ENCODE data around the gene DOK5. TPM values are rescaled to one million over a fixed set of nuclear protein-coding genes. Genes with fewer than 3 reads are reported as not detected.

Gene DOK5
- total RNA-seq, 2 donors from 2014 or later = 4.6 to 6.7 TPM

- Histone ChIP-seq H3K9me3 (ENCODE audit: control insufficient read depth, low read length) (no peaks in the 10 kb centered on the region), H3K9ac (ENCODE audit: extremely low read depth, low read length, poor library complexity, severe bottlenecking) (no peak overlapping the region), H3K27ac (ENCODE audit: low read depth, low read length) (no peak overlapping the region), H3K4me1 (ENCODE audit: control insufficient read depth, insufficient read depth, low read length) (no peaks in the 10 kb centered on the region), H3K4me3 (ENCODE audit: low read length) (no peak overlapping the region), H3K36me3 (ENCODE audit: control insufficient read depth, insufficient read depth, low read length) (no peaks in the 10 kb centered on the region), H3K27me3 (ENCODE audit: control insufficient read depth, insufficient read depth, low read length, poor library complexity, severe bottlenecking) (no peaks in the 10 kb centered on the region)
- Mint-ChIP-seq H3K36me3 (ENCODE audit: low read depth) (no peaks in the 10 kb centered on the region), H3K9me3 (no peaks in the 10 kb centered on the region), H3K27ac (no peak overlapping the region), H3K4me3 (no peak overlapping the region), H3K27me3 (ENCODE audit: insufficient read depth) (no peaks in the 10 kb centered on the region), H3K4me1 (no peaks in the 10 kb centered on the region)
- WGBS, 2 experiments (ENCODE audit: insufficient coverage in 1 of 2, insufficient read length in 1 of 2) = 82 to 90% methylated on average over 2 to 3 of the region's 5 CpGs
- no peak for TF ChIP-seq CTCF (conservative IDR thresholded peaks at IDR 0.05)
- DNase-seq = no peak
Observed at GRCh38 chr20:54566031-54566688, 90.8 kb downstream of the DOK5 start.

DNA sequence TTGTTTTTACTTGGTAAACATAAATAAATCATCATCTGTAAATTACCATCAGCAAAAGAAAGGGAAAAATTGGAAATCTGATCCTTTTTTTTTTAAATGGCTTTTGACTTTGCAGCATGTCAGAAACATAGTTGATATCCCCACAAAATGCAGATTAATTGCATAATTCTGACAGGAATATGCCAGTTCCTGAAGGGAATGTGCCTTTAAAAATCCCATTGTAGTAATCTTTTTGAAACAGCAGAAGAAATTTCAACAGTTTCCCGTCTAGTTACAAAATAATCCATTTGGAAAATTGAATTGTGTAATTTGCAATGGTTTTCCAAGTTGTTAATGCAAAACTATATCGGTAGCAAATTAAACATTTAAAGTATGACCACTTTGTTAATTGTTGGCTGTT is 95.2 kb downstream of the DOK5 start:
- H3K4me1 Mint-ChIP-seq = no peaks in the 10 kb centered on the region
- H3K4me1 ChIP-seq (ENCODE audit: control insufficient read depth, insufficient read depth, low read length) = no peaks in the 10 kb centered on the region
- no peak overlapping the region for H3K4me3 Mint-ChIP-seq
- no peak overlapping the region for H3K27ac Mint-ChIP-seq
- H3K9ac ChIP-seq (ENCODE audit: extremely low read depth, low read length, poor library complexity, severe bottlenecking) = no peak overlapping the region
- DNase-seq = no peak
- TF ChIP-seq CTCF (conservative IDR thresholded peaks at IDR 0.05) = no peak
- 88% methylated on average over 2 of the region's 2 CpGs; no CpG with 5 or more reads in 1 of the 2 experiments for WGBS, 2 experiments (ENCODE audit: insufficient coverage in 1 of 2, insufficient read length in 1 of 2)
- no peaks in the 10 kb centered on the region for H3K36me3 ChIP-seq (ENCODE audit: control insufficient read depth, insufficient read depth, low read length)
- no peaks in the 10 kb centered on the region for H3K27me3 Mint-ChIP-seq (ENCODE audit: insufficient read depth)
- no peaks in the 10 kb centered on the region for H3K9me3 Mint-ChIP-seq
- H3K9me3 ChIP-seq (ENCODE audit: control insufficient read depth, low read length) = no peaks in the 10 kb centered on the region
- no peaks in the 10 kb centered on the region for H3K27me3 ChIP-seq (ENCODE audit: control insufficient read depth, insufficient read depth, low read length, poor library complexity, severe bottlenecking)
- no peak overlapping the region for H3K4me3 ChIP-seq (ENCODE audit: low read length)
- no peak overlapping the region for H3K27ac ChIP-seq (ENCODE audit: low read depth, low read length)
- H3K36me3 Mint-ChIP-seq (ENCODE audit: low read depth) = no peaks in the 10 kb centered on the region

GRCh38 chr20:54572665-54573435 is 97.5 kb downstream of the DOK5 start:
- Histone ChIP-seq H3K4me1 (ENCODE audit: control insufficient read depth, insufficient read depth, low read length) (no peaks in the 10 kb centered on the region), H3K9me3 (ENCODE audit: control insufficient read depth, low read length) (no peaks in the 10 kb centered on the region), H3K27ac (ENCODE audit: low read depth, low read length) (no peak overlapping the region), H3K36me3 (ENCODE audit: control insufficient read depth, insufficient read depth, low read length) (no peaks in the 10 kb centered on the region), H3K4me3 (ENCODE audit: low read length) (no peak overlapping the region), H3K9ac (ENCODE audit: extremely low read depth, low read length, poor library complexity, severe bottlenecking) (no peak overlapping the region), H3K27me3 (ENCODE audit: control insufficient read depth, insufficient read depth, low read length, poor library complexity, severe bottlenecking) (no peaks in the 10 kb centered on the region)
- H3K9me3 Mint-ChIP-seq = no peaks in the 10 kb centered on the region
- H3K4me1 Mint-ChIP-seq = no peaks in the 10 kb centered on the region
- no peaks in the 10 kb centered on the region for H3K36me3 Mint-ChIP-seq (ENCODE audit: low read depth)
- WGBS, 2 experiments (ENCODE audit: insufficient coverage in 1 of 2, insufficient read length in 1 of 2) = 87 to 93% methylated on average over 2 to 8 of the region's 8 CpGs
- no peak overlapping the region for H3K4me3 Mint-ChIP-seq
- no peak for DNase-seq
- no peak for TF ChIP-seq CTCF (conservative IDR thresholded peaks at IDR 0.05)
- H3K27me3 Mint-ChIP-seq (ENCODE audit: insufficient read depth) = no peaks in the 10 kb centered on the region
- no peak overlapping the region for H3K27ac Mint-ChIP-seq

Data from endodermal cell (in vitro differentiated cells).